Neural crest cell (in vitro differentiated cells): ENCODE measurements around the gene SNAI1. TPM values are rescaled to one million over a fixed set of nuclear protein-coding genes. Genes with fewer than 3 reads are reported as not detected.
"Not testable (repeated sequence)": the region's sequence is repeated elsewhere in the genome, so short reads cannot be mapped to it uniquely, and the experiment has no call there.

Experiments
- DNase-seq: peaks from one replicate; pipeline ENCODE4 v3.0.0; 2021; ENCODE audit warnings: low read depth, mixed read lengths, low spot score
- H3K27ac Mint-ChIP-seq: one replicate; pipeline ENCODE4 v1.8.0; 2021; ENCODE audit warnings: mild to moderate bottlenecking, mixed read lengths; ENCODE audit not compliant: unreplicated experiment
- H3K27me3 Mint-ChIP-seq: 2 replicates; pipeline ENCODE4 v1.8.0; 2021; ENCODE audit warnings: low read depth, mild to moderate bottlenecking, mixed read lengths
- H3K36me3 Mint-ChIP-seq: 2 replicates; pipeline ENCODE4 v1.8.0; 2021; ENCODE audit warnings: low read depth, mild to moderate bottlenecking, mixed read lengths
- H3K4me1 Mint-ChIP-seq: 2 replicates; pipeline ENCODE4 v1.8.0; 2021; ENCODE audit warnings: mixed read lengths
- H3K4me3 Mint-ChIP-seq: one replicate; pipeline ENCODE4 v1.8.0; 2021; ENCODE audit warnings: mild to moderate bottlenecking, mixed read lengths
- H3K9me3 Mint-ChIP-seq: 2 replicates; pipeline ENCODE4 v1.8.0; 2021; ENCODE audit warnings: mixed read lengths
- CTCF ChIP-seq: fragments of 200-600 bp; sonication (generic); conservative IDR thresholded peaks from 2 replicates; pipeline ENCODE4 v1.5.0; 2021; ENCODE audit warnings: antibody characterized with exemption, mild to moderate bottlenecking
- total RNA-seq: library from RNA; stranded (reverse); gene quantifications from 2 replicates; pipeline ENCODE4 v1.2.1, GENCODE V29; 2021

The SNAI1 gene
- total RNA-seq, 1 donor from 2014 or later = 12.5 TPM

- Mint-ChIP-seq H3K4me1 (peaks cover 7% of the 10 kb centered on the region), H3K36me3 (peaks cover 16% of the 10 kb centered on the region), H3K4me3 (no peak overlapping the region), H3K9me3 (no peaks in the 10 kb centered on the region), H3K27me3 (no peaks in the 10 kb centered on the region), H3K27ac (no peak overlapping the region)
- TF ChIP-seq CTCF = no peak
- DNase-seq = no peak
Measured at GRCh38 chr20:49945701-49946477, 36.9 kb upstream of the SNAI1 start.

- no peak overlapping the region for H3K4me3 Mint-ChIP-seq
- H3K9me3 Mint-ChIP-seq = no peaks in the 10 kb centered on the region
- H3K36me3 Mint-ChIP-seq = peaks cover 23% of the 10 kb centered on the region
- no peaks in the 10 kb centered on the region for H3K27me3 Mint-ChIP-seq
- no peak for TF ChIP-seq CTCF
- H3K27ac Mint-ChIP-seq = no peak overlapping the region
- H3K4me1 Mint-ChIP-seq = no peaks in the 10 kb centered on the region
- no peak for DNase-seq
Measured at GRCh38 chr20:49948178-49948577, 34.6 kb upstream of the SNAI1 start.

GRCh38 chr20:49948809-49949507 lies 33.8 kb upstream of the SNAI1 start:
- Mint-ChIP-seq H3K27me3 (no peaks in the 10 kb centered on the region), H3K36me3 (peaks cover 23% of the 10 kb centered on the region), H3K9me3 (no peaks in the 10 kb centered on the region), H3K4me3 (no peak overlapping the region), H3K27ac (no peak overlapping the region), H3K4me1 (no peaks in the 10 kb centered on the region)
- no peak for TF ChIP-seq CTCF
- no peak for DNase-seq

- DNase-seq = no peak
- H3K36me3 Mint-ChIP-seq = peaks cover 29% of the 10 kb centered on the region
- H3K27ac Mint-ChIP-seq = no peak overlapping the region
- no peak overlapping the region for H3K4me3 Mint-ChIP-seq
- TF ChIP-seq CTCF = no peak
- no peaks in the 10 kb centered on the region for H3K27me3 Mint-ChIP-seq
- H3K9me3 Mint-ChIP-seq = no peaks in the 10 kb centered on the region
- no peaks in the 10 kb centered on the region for H3K4me1 Mint-ChIP-seq
Measured at GRCh38 chr20:49951151-49951550, 31.6 kb upstream of the SNAI1 start.

- DNase-seq = no peak
- TF ChIP-seq CTCF = no peak
- Mint-ChIP-seq H3K4me3 (no peak overlapping the region), H3K36me3 (peaks cover 37% of the 10 kb centered on the region), H3K27ac (no peak overlapping the region), H3K4me1 (peaks cover 4% of the 10 kb centered on the region), H3K27me3 (no peaks in the 10 kb centered on the region), H3K9me3 (no peaks in the 10 kb centered on the region)
Measured at GRCh38 chr20:49955167-49955566, 27.6 kb upstream of the SNAI1 start.

- not testable (repeated sequence) for H3K27me3 Mint-ChIP-seq, H3K4me1 Mint-ChIP-seq, H3K4me3 Mint-ChIP-seq, H3K9me3 Mint-ChIP-seq, DNase-seq, H3K27ac Mint-ChIP-seq
- peaks cover 38% of the 10 kb centered on the region for H3K36me3 Mint-ChIP-seq
Measured at GRCh38 chr20:49955830-49956396, 26.9 kb upstream of the SNAI1 start.
